ENCODE measurements around the gene VAMP8.

DNA sequence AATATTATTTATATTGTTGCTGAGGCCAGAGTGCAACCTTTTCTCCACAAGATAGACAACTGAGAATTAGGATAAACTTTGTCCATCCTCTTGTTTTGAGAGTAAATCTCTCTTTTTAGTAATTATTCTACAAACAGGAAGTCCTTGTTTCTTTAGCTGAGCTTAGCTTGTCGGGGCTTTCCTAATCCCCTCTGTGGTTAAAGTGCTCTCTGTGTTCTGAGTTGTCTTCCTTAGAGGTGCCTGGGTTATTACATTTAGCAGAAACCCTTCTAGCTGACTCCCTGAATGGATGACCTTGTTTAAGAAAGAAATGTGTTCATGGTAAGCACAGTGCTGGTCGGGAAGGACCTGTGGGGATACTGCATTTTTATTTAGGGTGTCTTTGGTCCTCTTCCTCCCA lies 51.3 kb downstream of the VAMP8 start:
- TF ChIP-seq EZH2phosphoT487 (IDR thresholded peaks at IDR 0.05; ENCODE audit: borderline replicate concordance, low read length) = no peak
- TF ChIP-seq, protein P1, sequence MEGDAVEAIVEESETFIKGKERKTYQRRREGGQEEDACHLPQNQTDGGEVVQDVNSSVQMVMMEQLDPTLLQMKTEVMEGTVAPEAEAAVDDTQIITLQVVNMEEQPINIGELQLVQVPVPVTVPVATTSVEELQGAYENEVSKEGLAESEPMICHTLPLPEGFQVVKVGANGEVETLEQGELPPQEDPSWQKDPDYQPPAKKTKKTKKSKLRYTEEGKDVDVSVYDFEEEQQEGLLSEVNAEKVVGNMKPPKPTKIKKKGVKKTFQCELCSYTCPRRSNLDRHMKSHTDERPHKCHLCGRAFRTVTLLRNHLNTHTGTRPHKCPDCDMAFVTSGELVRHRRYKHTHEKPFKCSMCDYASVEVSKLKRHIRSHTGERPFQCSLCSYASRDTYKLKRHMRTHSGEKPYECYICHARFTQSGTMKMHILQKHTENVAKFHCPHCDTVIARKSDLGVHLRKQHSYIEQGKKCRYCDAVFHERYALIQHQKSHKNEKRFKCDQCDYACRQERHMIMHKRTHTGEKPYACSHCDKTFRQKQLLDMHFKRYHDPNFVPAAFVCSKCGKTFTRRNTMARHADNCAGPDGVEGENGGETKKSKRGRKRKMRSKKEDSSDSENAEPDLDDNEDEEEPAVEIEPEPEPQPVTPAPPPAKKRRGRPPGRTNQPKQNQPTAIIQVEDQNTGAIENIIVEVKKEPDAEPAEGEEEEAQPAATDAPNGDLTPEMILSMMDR (IDR thresholded peaks at IDR 0.05; ENCODE audit: low read depth, low read length, poor library complexity, severe bottlenecking) = no peak

Measured in DOHH2 (cell line).